ENCODE measurements around the gene LRRC39.

- TF ChIP-seq POLR2A (IDR thresholded peaks at IDR 0.05) (no peak), CTCF (IDR thresholded peaks at IDR 0.05) (no peak)
These were observed 13.8 kb downstream of the LRRC39 start for GRCh38 chr1:100164216-100164615.
